Subcutaneous adipose tissue (tissue), 4 donors: Measurements from ENCODE around the gene MYBPC2. TPM values are rescaled to one million over a fixed set of nuclear protein-coding genes. Genes with fewer than 3 reads are reported as not detected.

Experiments used
- total RNA-seq, 4 donors: library from RNA; depleted of rRNA; stranded (reverse); fragments of >200 nt; gene quantifications; one replicate each; pipeline ENCODE4 v1.1.0, GENCODE V29; 2016
- TF ChIP-seq, protein P1 (sequence below): fragments of 450-650 bp; IDR thresholded peaks from one replicate; pipeline ENCODE4 v1.5.1; 2016; ENCODE audit warnings: low read depth, mild to moderate bottlenecking, control low read depth, antibody characterized with exemption, moderate library complexity

Gene MYBPC2
- total RNA-seq, 4 donors from 2014 or later, result not detected

DNA sequence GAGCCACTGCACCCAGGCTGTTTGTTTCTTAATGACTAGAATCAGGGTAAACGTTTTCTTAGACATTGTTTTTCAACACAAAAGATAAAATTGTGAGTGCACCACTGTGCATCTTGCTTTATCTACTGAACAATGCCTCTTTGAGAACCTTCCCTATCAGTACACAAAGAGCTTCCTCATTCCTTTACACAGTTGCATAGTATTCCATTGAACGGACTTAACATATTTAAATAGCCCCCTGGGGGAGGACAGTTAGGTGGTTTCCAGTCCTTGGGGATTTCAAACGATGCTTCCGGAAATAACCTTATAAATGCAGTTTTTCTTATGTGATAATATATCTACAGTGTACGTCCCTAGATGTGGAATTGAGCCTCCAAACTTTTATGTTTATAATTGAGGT is 39.9 kb upstream of the MYBPC2 start:
- TF ChIP-seq, protein P1, sequence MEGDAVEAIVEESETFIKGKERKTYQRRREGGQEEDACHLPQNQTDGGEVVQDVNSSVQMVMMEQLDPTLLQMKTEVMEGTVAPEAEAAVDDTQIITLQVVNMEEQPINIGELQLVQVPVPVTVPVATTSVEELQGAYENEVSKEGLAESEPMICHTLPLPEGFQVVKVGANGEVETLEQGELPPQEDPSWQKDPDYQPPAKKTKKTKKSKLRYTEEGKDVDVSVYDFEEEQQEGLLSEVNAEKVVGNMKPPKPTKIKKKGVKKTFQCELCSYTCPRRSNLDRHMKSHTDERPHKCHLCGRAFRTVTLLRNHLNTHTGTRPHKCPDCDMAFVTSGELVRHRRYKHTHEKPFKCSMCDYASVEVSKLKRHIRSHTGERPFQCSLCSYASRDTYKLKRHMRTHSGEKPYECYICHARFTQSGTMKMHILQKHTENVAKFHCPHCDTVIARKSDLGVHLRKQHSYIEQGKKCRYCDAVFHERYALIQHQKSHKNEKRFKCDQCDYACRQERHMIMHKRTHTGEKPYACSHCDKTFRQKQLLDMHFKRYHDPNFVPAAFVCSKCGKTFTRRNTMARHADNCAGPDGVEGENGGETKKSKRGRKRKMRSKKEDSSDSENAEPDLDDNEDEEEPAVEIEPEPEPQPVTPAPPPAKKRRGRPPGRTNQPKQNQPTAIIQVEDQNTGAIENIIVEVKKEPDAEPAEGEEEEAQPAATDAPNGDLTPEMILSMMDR, result no peak

DNA sequence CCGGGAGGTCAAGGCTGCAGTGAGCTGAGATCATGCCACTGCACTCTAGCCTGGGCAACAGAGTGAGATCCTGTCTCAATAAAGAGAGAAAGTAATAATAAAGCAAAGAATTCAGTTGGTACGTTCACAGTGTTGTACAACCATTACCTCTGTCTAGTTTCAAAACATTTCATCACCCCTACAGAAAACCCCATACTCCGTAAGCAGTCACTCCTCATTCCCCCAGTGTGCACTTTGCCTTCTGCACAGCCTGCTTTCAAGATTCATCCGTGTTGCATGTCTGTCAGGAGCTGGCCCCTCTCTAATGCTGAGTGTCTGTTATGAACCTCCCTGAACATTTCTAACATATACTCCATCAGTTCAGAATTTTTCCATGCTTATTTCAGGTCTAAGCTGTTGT is 39.1 kb upstream of the MYBPC2 start:
- TF ChIP-seq, protein P1, result no peak

DNA sequence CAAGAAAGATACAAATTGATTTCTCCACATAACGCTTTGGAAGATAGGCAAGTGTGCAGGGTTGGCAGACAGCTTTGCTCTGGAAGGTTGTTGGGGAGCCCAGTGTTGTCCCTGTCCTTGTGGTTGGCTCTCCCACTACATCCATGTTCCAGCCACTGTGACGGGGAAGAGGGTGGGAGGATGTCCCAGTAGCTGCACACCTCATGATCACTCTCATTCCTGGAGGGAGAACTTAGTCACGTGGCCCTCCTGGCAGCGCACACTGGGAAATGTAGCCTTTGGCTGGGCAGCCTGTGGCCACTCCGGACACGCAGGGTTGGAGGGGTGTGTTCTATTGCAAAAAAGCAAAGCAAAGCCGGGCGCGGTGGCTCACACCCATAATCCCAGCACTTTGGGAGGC is 38.7 kb upstream of the MYBPC2 start:
- TF ChIP-seq, protein P1, result no peak

DNA sequence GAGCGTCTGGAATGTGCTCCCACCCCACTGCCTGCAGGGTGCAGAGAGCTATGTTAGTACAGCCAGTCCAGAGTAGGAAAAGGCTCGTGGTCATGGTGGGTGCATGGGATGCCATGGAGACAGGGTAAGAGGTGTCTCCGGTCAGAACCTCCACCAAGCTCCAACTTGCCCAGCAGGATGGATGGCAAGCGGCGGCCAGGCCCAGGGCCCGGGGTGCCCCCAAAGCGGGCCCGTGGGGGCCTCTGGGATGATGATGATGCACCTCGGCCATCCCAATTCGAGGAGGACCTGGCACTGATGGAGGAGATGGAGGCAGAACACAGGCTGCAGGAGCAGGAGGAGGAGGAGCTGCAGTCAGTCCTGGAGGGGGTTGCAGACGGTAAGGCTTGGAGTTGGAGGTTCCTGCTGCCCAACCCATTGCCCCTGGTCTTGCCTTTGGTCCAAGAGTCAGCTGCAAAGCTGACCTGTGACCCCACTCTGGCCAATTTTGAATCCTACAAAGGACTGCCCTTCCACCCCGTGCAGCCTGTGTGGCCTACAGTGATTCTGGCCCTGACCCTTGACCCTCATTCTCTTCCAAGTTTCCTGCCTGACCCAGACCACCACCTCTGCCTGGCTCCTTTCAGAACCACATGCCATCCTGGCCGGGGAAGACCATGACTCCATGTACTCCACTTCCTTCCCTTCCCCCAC is 33.9 kb upstream of the MYBPC2 start:
- TF ChIP-seq, protein P1, result no peak

DNA sequence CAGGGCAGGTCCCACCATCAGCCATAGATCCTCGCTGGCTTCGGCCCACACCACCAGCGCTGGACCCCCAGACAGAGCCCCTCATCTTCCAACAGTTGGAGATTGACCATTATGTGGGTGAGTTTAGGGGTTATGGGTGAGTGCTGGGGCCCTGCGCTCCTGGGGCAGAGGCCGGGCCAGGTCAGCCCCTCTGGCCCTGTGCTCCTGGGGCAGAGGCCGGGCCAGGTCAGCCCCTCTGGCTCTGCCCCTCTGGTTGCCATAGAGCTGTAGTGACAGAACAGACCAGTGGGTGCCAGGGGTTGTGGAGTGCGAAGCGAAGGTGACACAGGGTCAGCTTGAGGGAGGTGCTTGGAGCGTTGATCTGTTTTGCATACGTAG is 33.3 kb upstream of the MYBPC2 start:
- TF ChIP-seq, protein P1, result no peak

GRCh38 chr19:50401605-50402450 is 30.9 kb upstream of the MYBPC2 start:
- TF ChIP-seq, protein P1, result no peak

DNA sequence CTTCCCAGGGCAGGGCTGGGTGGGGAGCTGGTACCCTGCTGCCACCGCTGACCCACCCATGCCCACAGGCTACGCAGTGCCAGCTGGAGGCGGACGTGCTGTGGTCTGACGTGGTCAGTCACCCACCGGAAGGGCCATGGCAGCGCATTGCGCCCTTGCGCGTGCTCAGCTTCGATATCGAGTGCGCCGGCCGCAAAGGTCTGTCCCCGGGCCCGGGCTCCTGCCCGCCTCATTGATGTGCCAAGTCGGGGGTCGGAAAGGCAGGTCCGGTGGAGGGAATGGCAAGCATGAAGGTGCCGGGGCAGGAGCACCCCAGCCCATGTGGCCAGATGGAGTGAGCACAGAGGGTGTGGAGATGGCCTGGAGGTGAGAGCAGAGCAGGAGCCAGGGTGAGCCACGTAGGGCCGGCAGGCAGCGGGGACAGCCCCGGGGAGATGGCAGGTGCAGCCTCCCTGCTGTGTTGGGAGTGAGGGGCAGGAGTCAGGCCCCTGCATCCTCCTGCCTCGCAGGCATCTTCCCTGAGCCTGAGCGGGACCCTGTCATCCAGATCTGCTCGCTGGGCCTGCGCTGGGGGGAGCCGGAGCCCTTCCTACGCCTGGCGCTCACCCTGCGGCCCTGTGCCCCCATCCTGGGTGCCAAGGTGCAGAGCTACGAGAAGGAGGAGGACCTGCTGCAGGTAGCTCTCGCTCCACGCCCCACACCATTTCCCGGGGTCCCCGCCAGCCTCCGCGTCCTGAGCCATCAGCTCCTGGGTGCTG is 30.0 kb upstream of the MYBPC2 start:
- TF ChIP-seq, protein P1, result no peak
